ENCODE data around the gene MTX2.
"Not testable (repeated sequence)": the region's sequence is repeated elsewhere in the genome, so short reads cannot be mapped to it uniquely, and the experiment has no call there.

MTX2 gene

GRCh38 chr2:176291335-176291734, 22.1 kb downstream of the MTX2 start:
- no peak for DNase-seq (ENCODE audit: low read depth)

- no peak for DNase-seq (ENCODE audit: low read depth)
Observed at GRCh38 chr2:176291809-176292283, 22.6 kb downstream of the MTX2 start.

GRCh38 chr2:176292608-176293007, 23.4 kb downstream of the MTX2 start:
- no peak for DNase-seq (ENCODE audit: low read depth)

GRCh38 chr2:176293334-176293733, 24.1 kb downstream of the MTX2 start:
- no peak for DNase-seq (ENCODE audit: low read depth)

- no peak for DNase-seq (ENCODE audit: low read depth)
Observed at GRCh38 chr2:176297067-176297466, 27.8 kb downstream of the MTX2 start.

GRCh38 chr2:176297737-176298136, 28.5 kb downstream of the MTX2 start:
- no peak for DNase-seq (ENCODE audit: low read depth)

GRCh38 chr2:176306020-176306419, 36.8 kb downstream of the MTX2 start:
- DNase-seq (ENCODE audit: low read depth): not testable (repeated sequence)

- DNase-seq (ENCODE audit: low read depth): no peak
Observed at GRCh38 chr2:176317199-176317598, 48.0 kb downstream of the MTX2 start.

GRCh38 chr2:176317623-176318065, 48.4 kb downstream of the MTX2 start:
- no peak for DNase-seq (ENCODE audit: low read depth)

- DNase-seq (ENCODE audit: low read depth): no peak
Observed at GRCh38 chr2:176321916-176322315, 52.7 kb downstream of the MTX2 start.

GRCh38 chr2:176324862-176325261, 55.6 kb downstream of the MTX2 start:
- no peak for DNase-seq (ENCODE audit: low read depth)

GRCh38 chr2:176325732-176326131, 56.5 kb downstream of the MTX2 start:
- no peak for DNase-seq (ENCODE audit: low read depth)

GRCh38 chr2:176328149-176328548, 58.9 kb downstream of the MTX2 start:
- no peak for DNase-seq (ENCODE audit: low read depth)

GRCh38 chr2:176330612-176331011, 61.4 kb downstream of the MTX2 start:
- DNase-seq (ENCODE audit: low read depth): no peak

- no peak for DNase-seq (ENCODE audit: low read depth)
Observed at GRCh38 chr2:176331646-176332045, 62.4 kb downstream of the MTX2 start.

GRCh38 chr2:176334729-176335128, 65.5 kb downstream of the MTX2 start:
- no peak for DNase-seq (ENCODE audit: low read depth)

GRCh38 chr2:176338395-176338794, 69.2 kb downstream of the MTX2 start:
- DNase-seq (ENCODE audit: low read depth): no peak

GRCh38 chr2:176339208-176339607, 70.0 kb downstream of the MTX2 start:
- no peak for DNase-seq (ENCODE audit: low read depth)

GRCh38 chr2:176356251-176356650, 87.0 kb downstream of the MTX2 start:
- no peak for DNase-seq (ENCODE audit: low read depth)

- DNase-seq (ENCODE audit: low read depth): no peak
Observed at GRCh38 chr2:176364273-176364977, 95.2 kb downstream of the MTX2 start.

- no peak for DNase-seq (ENCODE audit: low read depth)
Observed at GRCh38 chr2:176368349-176368748, 99.1 kb downstream of the MTX2 start.

GRCh38 chr2:176370467-176371171, 101.4 kb downstream of the MTX2 start:
- DNase-seq (ENCODE audit: low read depth): no peak

- not testable (repeated sequence) for DNase-seq (ENCODE audit: low read depth)
Observed at GRCh38 chr2:176373155-176373554, 103.9 kb downstream of the MTX2 start.

GRCh38 chr2:176378323-176378722, 109.1 kb downstream of the MTX2 start:
- no peak for DNase-seq (ENCODE audit: low read depth)

Measured in stimulated activated CD4-positive, alpha-beta T cell treated with anti-CD3 and anti-CD28 coated beads, Interleukin-2, amount 100 ng/mL, for 4 hours (primary cell).